Endothelial cell of umbilical vein (primary cell): Measurements from ENCODE around the gene NANOS1. TPM values are rescaled to one million over a fixed set of nuclear protein-coding genes. Genes with fewer than 3 reads are reported as not detected.

Experiments
- BruUV-seq: library from RNA; stranded (reverse); fragments of 400-500 nt; replicated peaks from 2 replicates; lab custom pipeline; 2021; lab: Mats Ljungman, UMichigan
- CTCF ChIA-PET: fragments of 300-600, 350-600 bp; sonication (Branson Sonifier 250); formaldehyde crosslinking; loops from one replicate; lab custom pipeline; 2021; ENCODE audit warnings: antibody characterized with exemption, inconsistent platforms; lab: Charles Lee
- POLR2A ChIA-PET: fragments of 300-600, 350-600 bp; sonication (Branson Sonifier 250); formaldehyde crosslinking; loops from one replicate; lab custom pipeline; 2021; ENCODE audit warnings: antibody characterized with exemption, inconsistent platforms; lab: Charles Lee
- DNase-seq: peaks from one replicate; pipeline ENCODE4 v3.0.0-alpha.2; 2011; ENCODE audit warnings: low read depth, low spot score
- FAIRE-seq: peaks from 2 replicates; lab custom pipeline; 2011; peaks lifted over from hg19 to GRCh38; lab: Jason Lieb, UNC
- H2AFZ ChIP-seq: 2 replicates; pipeline ENCODE4 v1.6.0; 2012; ENCODE audit warnings: low read depth, low read length, control low read depth, inconsistent platforms
- H3K27ac ChIP-seq: 2 replicates; pipeline ENCODE4 v1.5.1; 2011; ENCODE audit warnings: low read depth, mild to moderate bottlenecking, control low read depth, low read length, moderate library complexity; ENCODE audit not compliant: insufficient read depth
- H3K27me3 ChIP-seq, 2 experiments: 2 replicates each; pipeline versions ENCODE4 v1.6.0 to v1.6.1; 2011; ENCODE audit warnings: low read length in 2 of 2, mixed read lengths in 1 of 2; ENCODE audit not compliant: control insufficient read depth in 2 of 2, insufficient read depth in 2 of 2
- H3K36me3 ChIP-seq, 2 experiments: 2 replicates in 1 of 2; 3 replicates in 1 of 2; pipeline ENCODE4 v1.5.1; 2011; ENCODE audit warnings: low read length in 2 of 2, mild to moderate bottlenecking in 1 of 2, moderate library complexity in 1 of 2; ENCODE audit not compliant: control insufficient read depth in 2 of 2, insufficient read depth in 2 of 2; ENCODE audit errors: extremely low read depth in 1 of 2
- H3K4me1 ChIP-seq: 3 replicates; pipeline ENCODE4 v1.5.1; 2011; ENCODE audit warnings: mild to moderate bottlenecking, low read length; ENCODE audit not compliant: control insufficient read depth, insufficient read depth; ENCODE audit errors: extremely low read depth
- H3K4me2 ChIP-seq: 2 replicates; pipeline ENCODE4 v1.6.1; 2011; ENCODE audit warnings: low read length, control low read depth, mixed read lengths; ENCODE audit not compliant: insufficient read depth
- H3K4me3 ChIP-seq, 3 experiments: fragments of 200-600 bp in 1 of 3; sonication (generic), shearing (Covaris generic) in 1 of 3; replicated peaks in 1 of 3; 2 replicates each; pipeline ENCODE4 v1.5.1; 2011 to 2016; ENCODE audit warnings: control low read depth in 3 of 3, low read length in 3 of 3, mild to moderate bottlenecking in 2 of 3, inconsistent platforms in 1 of 3, low read depth in 1 of 3, moderate library complexity in 1 of 3; ENCODE audit not compliant: insufficient read depth in 1 of 3
- H3K79me2 ChIP-seq: 2 replicates; pipeline ENCODE4 v1.6.0; 2012; ENCODE audit warnings: low read length, inconsistent platforms; ENCODE audit not compliant: control insufficient read depth, insufficient read depth
- H3K9ac ChIP-seq: replicated peaks from 2 replicates; pipeline ENCODE3; 2011; ENCODE audit warnings: low read length, control low read depth; ENCODE audit not compliant: insufficient read depth; ENCODE audit errors: extremely low read depth
- H3K9me1 ChIP-seq: replicated peaks from 3 replicates; pipeline ENCODE4 v1.6.0; 2011; ENCODE audit warnings: mild to moderate bottlenecking, low read length; ENCODE audit not compliant: control insufficient read depth, insufficient read depth; ENCODE audit errors: extremely low read depth
- H3K9me3 ChIP-seq: replicated peaks from 2 replicates; pipeline ENCODE4 v1.5.1; 2012; ENCODE audit warnings: low read length, inconsistent platforms; ENCODE audit not compliant: control insufficient read depth, insufficient read depth
- H4K20me1 ChIP-seq: replicated peaks from 2 replicates; pipeline ENCODE3; 2011; ENCODE audit warnings: mild to moderate bottlenecking, low read length; ENCODE audit not compliant: control insufficient read depth, insufficient read depth; ENCODE audit errors: extremely low read depth
- EZH2 ChIP-seq: IDR thresholded peaks from 2 replicates; pipeline ENCODE4 v1.6.1; 2012; ENCODE audit warnings: borderline replicate concordance, low read depth, mild to moderate bottlenecking, moderate library complexity, low read length, inconsistent platforms; ENCODE audit not compliant: severe bottlenecking
- FOS ChIP-seq: IDR thresholded peaks from 2 replicates; pipeline ENCODE4 v1.6.1; 2011; ENCODE audit warnings: mild to moderate bottlenecking, low read length, moderate library complexity, borderline replicate concordance; ENCODE audit not compliant: insufficient read depth
- MYC ChIP-seq: IDR thresholded peaks from one replicate; pipeline ENCODE4 v1.6.1; 2011; ENCODE audit warnings: mild to moderate bottlenecking, low read depth, low read length
- POLR2A ChIP-seq: IDR thresholded peaks from 2 replicates; pipeline ENCODE4 v1.6.1; 2012; ENCODE audit warnings: low read depth, mild to moderate bottlenecking, control low read depth, low read length
- dilution Hi-C: fragments of 300-500 bp; cut with MboI; formaldehyde crosslinking; loops from one replicate; pipeline ENCODE4 v1.15.0; 2019; ENCODE audit warnings: low sequenced_read_pairs; ENCODE audit not compliant: extremely low pct_ligation_motif_present
- intact Hi-C: fragments of 100-400 bp; cut with micrococcal nuclease; formaldehyde crosslinking; loops from one replicate; pipeline ENCODE4 v1.10.0; 2022
- polyA plus RNA-seq, 4 experiments: library from polyadenylated mRNA; depleted of rRNA in 3 of 4; stranded (reverse) in 3 of 4; unstranded in 1 of 4; fragments of >200 nt; gene quantifications; 2 replicates each; pipeline versions ENCODE4 v1.2.1 to v1.2.3, GENCODE V29; 2011 to 2012; ENCODE audit warnings: missing spikeins in 1 of 4
- total RNA-seq: library from RNA; stranded (reverse); gene quantifications from 2 replicates; pipeline ENCODE4 v1.2.3, GENCODE V29; 2021

The NANOS1 gene
- total and polyA plus RNA-seq, 2 donors (not counting 3 experiments of a cell fraction or from before 2014, with no cell fraction given) = 0.29 to 0.40 TPM

DNA sequence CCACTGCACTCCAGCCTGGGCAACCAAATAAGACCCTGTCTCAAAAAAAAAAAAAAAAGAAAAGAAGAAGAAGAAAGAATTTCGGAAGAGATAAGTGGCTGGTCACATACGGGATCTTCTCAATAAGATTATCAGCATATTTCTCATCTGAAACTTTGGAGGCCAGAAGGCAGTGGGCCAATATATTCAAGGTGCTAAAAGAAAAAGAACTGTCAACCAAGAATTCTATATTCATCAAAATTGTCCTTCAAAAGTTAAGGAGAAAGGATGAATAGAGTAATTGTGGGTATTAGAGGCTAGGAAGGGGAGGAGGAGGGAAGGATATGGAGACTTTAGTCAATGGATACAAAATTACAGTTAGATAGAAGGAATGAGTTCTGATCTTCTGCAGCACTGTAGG, 43.9 kb upstream of the NANOS1 start:
- no peak for FAIRE-seq
- no TSS peak for BruUV-seq
- CTCF ChIA-PET = no interaction called here

DNA sequence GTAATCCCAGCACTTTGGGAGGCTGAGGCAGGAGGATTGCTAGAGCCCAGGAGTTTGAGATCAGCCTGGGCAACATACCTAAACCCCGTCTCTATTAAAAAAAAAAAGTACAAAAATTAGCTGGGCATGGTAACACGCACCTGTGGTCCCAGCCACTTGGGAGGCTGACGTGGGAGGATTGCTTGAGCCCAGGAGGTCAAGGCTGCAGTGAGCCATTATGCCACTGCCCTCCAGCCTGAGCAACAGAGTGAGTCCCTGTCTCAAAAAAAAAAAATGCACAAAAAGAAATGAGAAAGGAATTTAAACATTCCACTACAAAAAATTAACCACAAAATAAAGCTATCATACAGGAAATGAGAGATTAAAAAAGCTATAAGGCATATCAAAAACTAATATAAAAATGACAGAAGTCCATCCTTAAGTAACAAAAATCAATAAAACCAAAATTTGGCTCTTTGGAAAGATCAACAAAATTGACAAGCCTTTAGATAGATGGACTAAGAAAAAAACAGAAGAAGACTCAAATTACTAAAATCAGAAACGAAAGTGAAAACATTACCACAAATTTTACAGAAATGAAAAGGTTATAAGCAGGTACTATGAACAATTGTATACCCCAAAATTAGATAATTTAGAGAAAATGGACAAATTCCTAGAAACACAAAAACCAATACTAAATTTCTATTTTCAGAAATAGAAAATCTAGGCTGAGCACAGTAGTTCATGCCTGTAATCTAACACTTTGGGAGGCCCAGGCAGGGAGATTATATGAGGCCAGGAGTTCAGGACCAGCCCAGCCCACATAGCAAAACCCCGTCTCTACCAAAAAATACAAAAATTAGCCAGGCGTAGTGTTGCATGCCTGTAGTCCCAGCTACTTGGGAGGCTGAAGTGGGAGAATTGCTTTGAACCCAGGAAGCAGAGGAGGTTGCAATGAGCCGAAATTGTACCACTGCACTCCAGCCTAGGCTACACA, 42.4 kb upstream of the NANOS1 start:
- CTCF ChIA-PET = no interaction called here
- dilution Hi-C loops = no loop called here
- intact Hi-C loops = no loop called here

More for the DNA sequence above, 43.9 kb upstream of the NANOS1 start:
- H3K27ac ChIP-seq = no peak overlapping the region
- H3K36me3 ChIP-seq = no peaks in the 10 kb centered on the region
- dilution Hi-C loops (no loop called here), intact Hi-C loops (no loop called here)
- no peaks in the 10 kb centered on the region for H3K79me2 ChIP-seq
- H3K4me1 ChIP-seq = no peaks in the 10 kb centered on the region
- no peaks in the 10 kb centered on the region for H3K9me3 ChIP-seq
- no peak overlapping the region for H3K4me2 ChIP-seq
- H3K4me3 ChIP-seq = no peak overlapping the region
- DNase-seq = no peak
- no peaks in the 10 kb centered on the region for H4K20me1 ChIP-seq
- TF ChIP-seq FOS = no peak
- no peaks in the 10 kb centered on the region for H3K9me1 ChIP-seq
- H3K9ac ChIP-seq = no peak overlapping the region
- POLR2A ChIA-PET = no interaction called here
- no peak overlapping the region for H2AFZ ChIP-seq
- H3K27me3 ChIP-seq = no peaks in the 10 kb centered on the region

More for the DNA sequence above, 42.4 kb upstream of the NANOS1 start:
- H3K27me3 ChIP-seq = peaks cover 0 to 2% of the 10 kb centered on the region in 2 experiments
- no peak overlapping the region for H3K9ac ChIP-seq
- no peaks in the 10 kb centered on the region for H3K9me3 ChIP-seq
- BruUV-seq = no TSS peak
- POLR2A ChIA-PET = no interaction called here
- no peak overlapping the region for H3K4me3 ChIP-seq
- no peaks in the 10 kb centered on the region for H3K36me3 ChIP-seq
- no peaks in the 10 kb centered on the region for H4K20me1 ChIP-seq
- no peaks in the 10 kb centered on the region for H3K4me1 ChIP-seq
- no peak overlapping the region for H2AFZ ChIP-seq
- FAIRE-seq (no peak), DNase-seq (no peak)
- H3K4me2 ChIP-seq = no peak overlapping the region
- H3K27ac ChIP-seq = no peak overlapping the region
- H3K79me2 ChIP-seq = no peaks in the 10 kb centered on the region
- no peak for TF ChIP-seq MYC
- no peak for TF ChIP-seq EZH2
- TF ChIP-seq POLR2A = no peak
- no peaks in the 10 kb centered on the region for H3K9me1 ChIP-seq
